ENCODE results near the gene PTPRA.

Gene PTPRA

GRCh38 chr20:3032624-3033023 lies 159.3 kb downstream of the PTPRA start:
- ATAC-seq (replicated peaks; ENCODE audit: extremely low read depth, poor library complexity, severe bottlenecking) = no peak
- Mint-ChIP-seq H3K4me3 (no peak overlapping the region), H3K9me3 (no peaks in the 10 kb centered on the region), H3K4me1 (no peaks in the 10 kb centered on the region), H3K27ac (ENCODE audit: low read depth) (no peak overlapping the region), H3K36me3 (ENCODE audit: insufficient read depth) (peaks cover 37% of the 10 kb centered on the region), H3K27me3 (no peaks in the 10 kb centered on the region)
- no peak for DNase-seq (ENCODE audit: low spot score in 2 of 2)

- Mint-ChIP-seq H3K27me3 (no peaks in the 10 kb centered on the region), H3K27ac (ENCODE audit: low read depth) (no peak overlapping the region), H3K4me3 (no peak overlapping the region)
Observed at GRCh38 chr20:3037654-3038053, 164.4 kb downstream of the PTPRA start.

DNA sequence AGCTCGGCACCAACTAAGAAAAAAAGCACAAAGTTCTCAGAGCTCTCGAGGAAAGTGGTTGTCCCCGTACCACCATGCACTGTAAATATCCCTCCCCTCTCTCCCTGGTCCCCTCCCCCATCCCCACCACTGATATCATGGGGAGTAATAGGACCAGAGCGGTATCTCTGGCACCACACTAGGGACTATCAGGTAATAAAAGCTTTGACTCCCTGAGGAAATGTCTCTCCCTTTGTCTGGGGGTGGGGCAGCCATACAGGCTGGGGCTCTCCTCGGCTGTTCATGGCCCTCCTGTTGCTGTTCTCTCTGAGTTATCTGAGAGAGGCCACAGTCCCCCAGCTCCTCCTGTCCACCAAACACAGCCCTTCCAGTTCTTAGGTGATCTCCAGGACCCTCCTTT lies 165.2 kb downstream of the PTPRA start:
- Mint-ChIP-seq H3K36me3 (ENCODE audit: insufficient read depth) (peaks cover 37% of the 10 kb centered on the region), H3K9me3 (no peaks in the 10 kb centered on the region), H3K27ac (ENCODE audit: low read depth) (no peak overlapping the region), H3K4me3 (no peak overlapping the region), H3K27me3 (no peaks in the 10 kb centered on the region), H3K4me1 (no peaks in the 10 kb centered on the region)
- DNase-seq (ENCODE audit: low spot score in 2 of 2) (no peak), ATAC-seq (replicated peaks; ENCODE audit: extremely low read depth, poor library complexity, severe bottlenecking) (no peak)

More at GRCh38 chr20:3037654-3038053, 164.4 kb downstream of the PTPRA start:
- Mint-ChIP-seq H3K9me3 (no peaks in the 10 kb centered on the region), H3K4me1 (no peaks in the 10 kb centered on the region), H3K36me3 (ENCODE audit: insufficient read depth) (peaks cover 35% of the 10 kb centered on the region)
- DNase-seq (ENCODE audit: low spot score in 2 of 2) (no peak), ATAC-seq (replicated peaks; ENCODE audit: extremely low read depth, poor library complexity, severe bottlenecking) (no peak)

- H3K4me3 Mint-ChIP-seq = no peak overlapping the region
- no peaks in the 10 kb centered on the region for H3K4me1 Mint-ChIP-seq
- H3K36me3 Mint-ChIP-seq (ENCODE audit: insufficient read depth) = peaks cover 38% of the 10 kb centered on the region
- ATAC-seq (replicated peaks; ENCODE audit: extremely low read depth, poor library complexity, severe bottlenecking) (no peak), DNase-seq (ENCODE audit: low spot score in 2 of 2) (no peak)
- H3K9me3 Mint-ChIP-seq = no peaks in the 10 kb centered on the region
- H3K27me3 Mint-ChIP-seq = no peaks in the 10 kb centered on the region
- peak overlapping the region; percentile 21 for H3K27ac Mint-ChIP-seq (ENCODE audit: low read depth)
Observed at GRCh38 chr20:3039426-3039825, 166.1 kb downstream of the PTPRA start.

DNA sequence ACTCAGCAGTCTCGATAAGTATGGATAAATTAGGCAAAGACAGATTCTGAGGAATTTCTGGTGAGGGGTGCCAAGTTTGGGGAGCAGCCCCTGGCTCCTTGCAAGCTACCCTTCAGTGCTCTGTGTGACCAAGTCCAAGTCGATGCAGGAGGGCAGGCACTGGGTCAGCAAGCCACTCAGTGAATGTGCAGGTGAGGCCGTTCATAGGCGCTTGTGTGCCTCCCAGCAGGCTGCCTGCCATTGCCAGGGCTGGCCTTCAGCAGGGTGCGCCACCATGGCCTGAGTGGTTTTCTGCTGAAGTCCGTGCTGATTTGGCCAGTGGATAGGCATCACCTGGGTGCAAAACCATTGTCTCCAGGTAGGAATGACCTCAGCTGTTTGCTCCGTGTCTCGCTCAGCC lies 166.8 kb downstream of the PTPRA start:
- Mint-ChIP-seq H3K4me1 (peaks cover 3% of the 10 kb centered on the region), H3K9me3 (no peaks in the 10 kb centered on the region), H3K27me3 (no peaks in the 10 kb centered on the region), H3K4me3 (no peak overlapping the region), H3K27ac (ENCODE audit: low read depth) (peak overlapping the region; percentile 33), H3K36me3 (ENCODE audit: insufficient read depth) (peaks cover 38% of the 10 kb centered on the region)
- ATAC-seq (replicated peaks; ENCODE audit: extremely low read depth, poor library complexity, severe bottlenecking) = no peak
- no peak for DNase-seq (ENCODE audit: low spot score in 2 of 2)

GRCh38 chr20:3041854-3042409 lies 168.7 kb downstream of the PTPRA start:
- peaks cover 33% of the 10 kb centered on the region for H3K36me3 Mint-ChIP-seq (ENCODE audit: insufficient read depth)
- H3K9me3 Mint-ChIP-seq = no peaks in the 10 kb centered on the region
- H3K27ac Mint-ChIP-seq (ENCODE audit: low read depth) = peak overlapping the region; percentile 55
- no peaks in the 10 kb centered on the region for H3K27me3 Mint-ChIP-seq
- peaks cover 12% of the 10 kb centered on the region for H3K4me1 Mint-ChIP-seq
- no peak overlapping the region for H3K4me3 Mint-ChIP-seq
- ATAC-seq (replicated peaks; ENCODE audit: extremely low read depth, poor library complexity, severe bottlenecking) (no peak), DNase-seq (ENCODE audit: low spot score in 2 of 2) (no peak)

GRCh38 chr20:3042625-3043024 lies 169.3 kb downstream of the PTPRA start:
- no peak for DNase-seq (ENCODE audit: low spot score in 2 of 2)
- H3K4me1 Mint-ChIP-seq = peaks cover 15% of the 10 kb centered on the region
- peaks cover 30% of the 10 kb centered on the region for H3K36me3 Mint-ChIP-seq (ENCODE audit: insufficient read depth)
- H3K27ac Mint-ChIP-seq (ENCODE audit: low read depth) = no peak overlapping the region
- no peak for ATAC-seq (replicated peaks; ENCODE audit: extremely low read depth, poor library complexity, severe bottlenecking)
- H3K27me3 Mint-ChIP-seq = no peaks in the 10 kb centered on the region
- H3K9me3 Mint-ChIP-seq = no peaks in the 10 kb centered on the region
- no peak overlapping the region for H3K4me3 Mint-ChIP-seq

DNA sequence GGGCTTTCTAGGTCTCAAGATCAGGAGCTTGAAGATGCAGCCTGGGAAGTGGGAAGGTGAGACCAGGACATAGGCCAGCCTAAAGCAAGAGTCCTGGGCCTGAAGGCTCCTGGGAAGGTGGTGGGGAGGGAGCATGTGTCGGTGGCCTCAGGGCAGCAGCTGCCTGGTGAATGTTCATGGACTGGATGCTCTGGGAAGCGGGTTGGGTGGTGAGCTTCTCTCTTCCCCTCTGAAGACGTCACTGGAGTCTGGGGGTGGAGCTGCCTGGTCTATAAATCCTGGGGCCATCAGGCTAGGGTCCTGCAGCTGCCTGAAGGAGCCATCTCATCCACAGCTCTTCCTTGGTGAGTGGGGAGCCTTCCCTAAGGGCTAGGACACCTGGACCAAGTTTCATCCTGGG lies 170.0 kb downstream of the PTPRA start, which contains the start of gene GNRH2:
GNRH2 (plus strand) TSS at position 301 of the 400 bp plus-strand sequence. CDS start 793 bp downstream, outside the sequence.
- peaks cover 33% of the 10 kb centered on the region for H3K36me3 Mint-ChIP-seq (ENCODE audit: insufficient read depth)
- no peak within 1 kb of the TSS for H3K4me3 Mint-ChIP-seq

GRCh38 chr20:3044336-3044965 lies 171.2 kb downstream of the PTPRA start:
- H3K4me3 Mint-ChIP-seq = peak overlapping the region; percentile 85
- no peaks in the 10 kb centered on the region for H3K27me3 Mint-ChIP-seq
- peaks cover 28% of the 10 kb centered on the region for H3K36me3 Mint-ChIP-seq (ENCODE audit: insufficient read depth)
- no peaks in the 10 kb centered on the region for H3K9me3 Mint-ChIP-seq
- DNase-seq (ENCODE audit: low spot score in 2 of 2) = no peak
- peak overlapping the region; percentile 42 for H3K27ac Mint-ChIP-seq (ENCODE audit: low read depth)
- peaks cover 15% of the 10 kb centered on the region for H3K4me1 Mint-ChIP-seq
- no peak for ATAC-seq (replicated peaks; ENCODE audit: extremely low read depth, poor library complexity, severe bottlenecking)

More for the DNA sequence above, 170.0 kb downstream of the PTPRA start, which contains the start of gene GNRH2:
- Mint-ChIP-seq H3K27ac (ENCODE audit: low read depth) (no peak within 1 kb of the TSS), H3K9me3 (no peaks in the 10 kb centered on the region), H3K27me3 (no peaks in the 10 kb centered on the region), H3K4me1 (peaks cover 15% of the 10 kb centered on the region)
- DNase-seq (ENCODE audit: low spot score in 2 of 2) (no peak), ATAC-seq (replicated peaks; ENCODE audit: extremely low read depth, poor library complexity, severe bottlenecking) (no peak)

- peak; percentile 54 for ATAC-seq (replicated peaks; ENCODE audit: extremely low read depth, poor library complexity, severe bottlenecking)
- Mint-ChIP-seq H3K4me1 (peaks cover 15% of the 10 kb centered on the region), H3K9me3 (no peaks in the 10 kb centered on the region), H3K36me3 (ENCODE audit: insufficient read depth) (peaks cover 27% of the 10 kb centered on the region), H3K27me3 (no peaks in the 10 kb centered on the region), H3K4me3 (peak overlapping the region; percentile 85), H3K27ac (ENCODE audit: low read depth) (peak overlapping the region; percentile 42)
- peak; percentile 16 to 33 for DNase-seq (ENCODE audit: low spot score in 2 of 2)
Observed at GRCh38 chr20:3045042-3045815, 171.9 kb downstream of the PTPRA start.

DNA sequence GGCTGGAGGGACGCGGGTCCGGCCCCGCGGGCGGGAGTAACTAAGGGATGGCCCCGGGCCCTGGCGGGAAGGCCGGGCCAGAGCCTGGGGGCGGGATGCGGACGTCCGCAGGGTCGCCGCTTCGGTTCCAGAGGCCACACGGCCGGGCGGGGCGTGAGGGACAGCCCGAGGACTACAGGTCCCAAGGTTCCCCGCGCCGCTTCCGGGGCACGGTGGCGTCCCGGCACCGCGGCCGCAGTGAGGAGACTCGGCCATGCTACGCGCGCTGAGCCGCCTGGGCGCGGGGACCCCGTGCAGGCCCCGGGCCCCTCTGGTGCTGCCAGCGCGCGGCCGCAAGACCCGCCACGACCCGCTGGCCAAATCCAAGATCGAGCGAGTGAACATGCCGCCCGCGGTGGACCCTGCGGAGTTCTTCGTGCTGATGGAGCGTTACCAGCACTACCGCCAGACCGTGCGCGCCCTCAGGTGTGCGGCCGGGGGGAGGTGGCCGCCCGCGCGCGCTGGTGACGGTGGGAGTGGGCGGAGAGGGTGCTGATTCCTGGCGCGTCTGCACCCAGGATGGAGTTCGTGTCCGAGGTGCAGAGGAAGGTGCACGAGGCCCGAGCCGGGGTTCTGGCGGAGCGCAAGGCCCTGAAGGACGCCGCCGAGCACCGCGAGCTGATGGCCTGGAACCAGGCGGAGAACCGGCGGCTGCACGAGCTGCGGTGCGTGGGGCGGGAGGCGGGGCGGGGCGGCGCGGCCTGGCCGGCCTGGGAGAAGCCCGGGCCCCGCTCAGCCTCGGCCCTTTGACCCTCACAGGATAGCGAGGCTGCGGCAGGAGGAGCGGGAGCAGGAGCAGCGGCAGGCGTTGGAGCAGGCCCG lies 172.8 kb downstream of the PTPRA start, which contains the start of gene MRPS26:
MRPS26 (plus strand) TSS at position 237 of the 861 bp plus-strand sequence; CDS start at position 254, 17 bp downstream.
- DNase-seq (ENCODE audit: low spot score in 2 of 2) = peak; percentile 41 to 62
- Mint-ChIP-seq H3K27ac (ENCODE audit: low read depth) (peak within 1 kb of the TSS; percentile 80), H3K9me3 (no peaks in the 10 kb centered on the region), H3K4me3 (peak within 1 kb of the TSS; percentile 85), H3K4me1 (peaks cover 15% of the 10 kb centered on the region), H3K36me3 (ENCODE audit: insufficient read depth) (peaks cover 26% of the 10 kb centered on the region), H3K27me3 (no peaks in the 10 kb centered on the region)
- ATAC-seq (replicated peaks; ENCODE audit: extremely low read depth, poor library complexity, severe bottlenecking) = peak; percentile 91
